Measurements from ENCODE around the gene CCSER1.
"Not testable (repeated sequence)": the region's sequence is repeated elsewhere in the genome, so short reads cannot be mapped to it uniquely, and the experiment has no call there.

DNA sequence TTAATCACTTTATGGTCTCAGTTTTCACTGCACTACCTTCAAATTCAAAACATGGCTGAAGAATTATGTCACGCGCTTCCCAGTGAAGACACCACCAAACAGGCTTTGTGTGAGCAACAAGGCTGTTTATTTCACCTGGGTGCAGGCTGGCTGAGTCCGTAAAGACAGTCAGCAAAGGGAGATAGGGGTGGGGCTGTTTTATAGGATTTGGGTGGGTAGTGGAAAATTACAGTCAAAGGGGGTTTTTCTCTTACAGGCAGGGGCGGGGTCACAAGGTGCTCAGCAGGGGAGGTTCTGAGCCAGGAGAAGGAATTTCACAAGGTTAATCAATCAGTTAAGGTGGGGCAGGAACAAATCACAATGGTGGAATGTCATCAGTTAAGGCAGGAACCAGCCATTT, 1141.3 kb downstream of the CCSER1 start:
- not testable (repeated sequence) for TF ChIP-seq CTCF (IDR thresholded peaks at IDR 0.05 in 8 of 11, conservative IDR thresholded peaks at IDR 0.05 in 3 of 11); POLR2AphosphoS5 (IDR thresholded peaks at IDR 0.05)
